Measurements from ENCODE around the gene CYB561D2. TPM values are rescaled to one million over a fixed set of nuclear protein-coding genes. Genes with fewer than 3 reads are reported as not detected.

CYB561D2 gene
- total RNA-seq, 4 donors from 2014 or later = 3.6 to 23.8 (median 11.3) TPM

GRCh38 chr3:50333744-50334328, 16.8 kb upstream of the CYB561D2 start:
- Histone ChIP-seq H3K27me3 (no peaks in the 10 kb centered on the region), H3K4me1 (peaks cover 4% of the 10 kb centered on the region in 2 donors), H3K9me3 (no peaks in the 10 kb centered on the region), H3K27ac (peak overlapping the region; percentile 94 to 99), H3K36me3 (no peaks in the 10 kb centered on the region), H3K4me3 (no peak overlapping the region)
- peak in 1 of 2 donors; percentile 67 for DNase-seq
- intact Hi-C loops (cut with DNase I; ENCODE audit: low total_unique reads) = no loop called here
- peak in 1 of 2 donors; percentile 25 for TF ChIP-seq POLR2A (IDR thresholded peaks at IDR 0.05)
- TF ChIP-seq, protein P1, sequence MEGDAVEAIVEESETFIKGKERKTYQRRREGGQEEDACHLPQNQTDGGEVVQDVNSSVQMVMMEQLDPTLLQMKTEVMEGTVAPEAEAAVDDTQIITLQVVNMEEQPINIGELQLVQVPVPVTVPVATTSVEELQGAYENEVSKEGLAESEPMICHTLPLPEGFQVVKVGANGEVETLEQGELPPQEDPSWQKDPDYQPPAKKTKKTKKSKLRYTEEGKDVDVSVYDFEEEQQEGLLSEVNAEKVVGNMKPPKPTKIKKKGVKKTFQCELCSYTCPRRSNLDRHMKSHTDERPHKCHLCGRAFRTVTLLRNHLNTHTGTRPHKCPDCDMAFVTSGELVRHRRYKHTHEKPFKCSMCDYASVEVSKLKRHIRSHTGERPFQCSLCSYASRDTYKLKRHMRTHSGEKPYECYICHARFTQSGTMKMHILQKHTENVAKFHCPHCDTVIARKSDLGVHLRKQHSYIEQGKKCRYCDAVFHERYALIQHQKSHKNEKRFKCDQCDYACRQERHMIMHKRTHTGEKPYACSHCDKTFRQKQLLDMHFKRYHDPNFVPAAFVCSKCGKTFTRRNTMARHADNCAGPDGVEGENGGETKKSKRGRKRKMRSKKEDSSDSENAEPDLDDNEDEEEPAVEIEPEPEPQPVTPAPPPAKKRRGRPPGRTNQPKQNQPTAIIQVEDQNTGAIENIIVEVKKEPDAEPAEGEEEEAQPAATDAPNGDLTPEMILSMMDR (IDR thresholded peaks at IDR 0.05) = no peak

- H3K4me1 ChIP-seq = peaks cover 4 to 6% of the 10 kb centered on the region in 2 donors
Measured at GRCh38 chr3:50334339-50335075, 16.2 kb upstream of the CYB561D2 start.

GRCh38 chr3:50336452-50337174, 14.0 kb upstream of the CYB561D2 start:
- Histone ChIP-seq H3K36me3 (no peaks in the 10 kb centered on the region), H3K27me3 (no peaks in the 10 kb centered on the region), H3K27ac (peak overlapping the region; percentile 94 to 99), H3K9me3 (no peaks in the 10 kb centered on the region), H3K4me3 (peak overlapping the region; percentile 65 to 79), H3K4me1 (peaks cover 4 to 6% of the 10 kb centered on the region in 2 donors)
- DNase-seq = no peak
- intact Hi-C loops (cut with DNase I; ENCODE audit: low total_unique reads) = no loop called here
- no peak for TF ChIP-seq POLR2A (IDR thresholded peaks at IDR 0.05)
- TF ChIP-seq, protein P1 (IDR thresholded peaks at IDR 0.05) = no peak

More at GRCh38 chr3:50334339-50335075, 16.2 kb upstream of the CYB561D2 start:
- Histone ChIP-seq H3K27me3 (no peaks in the 10 kb centered on the region), H3K36me3 (no peaks in the 10 kb centered on the region), H3K4me3 (no peak overlapping the region), H3K9me3 (no peaks in the 10 kb centered on the region), H3K27ac (peak overlapping the region; percentile 94 to 99)
- intact Hi-C loops (cut with DNase I; ENCODE audit: low total_unique reads) = no loop called here
- DNase-seq = no peak
- TF ChIP-seq, protein P1 (IDR thresholded peaks at IDR 0.05) = no peak
- no peak for TF ChIP-seq POLR2A (IDR thresholded peaks at IDR 0.05)

DNA sequence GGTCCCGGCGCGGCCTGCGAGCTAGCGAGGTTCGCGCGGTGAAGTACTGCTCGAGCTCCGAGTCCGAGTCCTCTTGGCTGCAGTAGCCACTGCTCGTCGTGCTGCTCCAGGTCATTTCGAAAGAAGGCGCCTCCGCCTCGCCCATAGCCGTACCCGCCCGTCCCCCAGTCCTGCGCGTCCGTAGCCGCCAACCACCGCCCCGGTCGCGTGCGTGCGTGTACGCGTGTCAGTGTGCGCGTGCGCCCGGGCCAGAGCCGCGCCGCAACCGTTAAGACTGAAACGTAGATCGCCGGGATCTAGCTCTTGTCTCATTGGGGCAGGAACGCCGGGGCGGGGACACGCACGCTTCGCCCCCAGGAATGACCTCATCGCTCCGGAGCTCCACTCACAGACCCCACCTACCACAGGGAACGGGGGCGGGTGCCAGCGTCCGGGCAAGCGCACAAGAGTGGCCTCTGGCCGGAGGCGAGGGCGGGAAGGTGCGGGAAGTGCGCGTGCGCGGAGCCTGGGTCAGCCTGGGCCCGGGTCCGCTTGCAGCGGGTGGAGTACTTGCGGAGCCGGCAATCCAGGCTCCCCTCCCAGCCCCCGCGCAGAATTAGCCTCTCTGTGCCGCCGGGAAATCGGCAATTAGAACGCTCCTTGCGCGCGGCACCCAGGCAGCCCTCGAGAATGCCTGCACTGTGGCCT, 13.3 kb upstream of the CYB561D2 start:
- TF ChIP-seq, protein P1 (IDR thresholded peaks at IDR 0.05) = peak in 1 of 4 experiments; percentile 2
- TF ChIP-seq POLR2A (IDR thresholded peaks at IDR 0.05) = peak; percentile 93 to 95
- peak; percentile 99 to 100 for DNase-seq
- intact Hi-C loops (cut with DNase I; ENCODE audit: low total_unique reads) = no loop called here
- H3K4me3 ChIP-seq = peak overlapping the region; percentile 65 to 79
- no peaks in the 10 kb centered on the region for H3K9me3 ChIP-seq
- no peaks in the 10 kb centered on the region for H3K27me3 ChIP-seq
- no peaks in the 10 kb centered on the region for H3K36me3 ChIP-seq
- peaks cover 4 to 6% of the 10 kb centered on the region in 2 donors for H3K4me1 ChIP-seq
- peak overlapping the region; percentile 94 to 99 for H3K27ac ChIP-seq
